Activated T-cell treated with anti-CD3 and anti-CD28 coated beads, Interleukin-2, amount 50 U/mL, for 24 hours (primary cell): Measurements from ENCODE around the gene CPT1B.
"Not testable (repeated sequence)": the region's sequence is repeated elsewhere in the genome, so short reads cannot be mapped to it uniquely, and the experiment has no call there.

Source experiments
- DNase-seq: peaks from one replicate; pipeline ENCODE4 v3.0.0-alpha.2; 2020
- H3K27ac Mint-ChIP-seq: 2 replicates; pipeline ENCODE4 v1.8.0; 2020; ENCODE audit warnings: mild to moderate bottlenecking, mixed read lengths
- H3K27me3 Mint-ChIP-seq: 2 replicates; pipeline ENCODE4 v1.8.0; 2020; ENCODE audit warnings: mixed read lengths
- H3K36me3 Mint-ChIP-seq: 2 replicates; pipeline ENCODE4 v1.8.0; 2020; ENCODE audit warnings: low read depth, mixed read lengths
- H3K4me1 Mint-ChIP-seq: 2 replicates; pipeline ENCODE4 v1.8.0; 2020; ENCODE audit warnings: low read depth, mixed read lengths
- H3K4me3 Mint-ChIP-seq: 2 replicates; pipeline ENCODE4 v1.8.0; 2020; ENCODE audit warnings: mild to moderate bottlenecking, moderate library complexity, mixed read lengths
- H3K9me3 Mint-ChIP-seq: 2 replicates; pipeline ENCODE4 v1.8.0; 2020; ENCODE audit warnings: mixed read lengths

CPT1B gene

DNA sequence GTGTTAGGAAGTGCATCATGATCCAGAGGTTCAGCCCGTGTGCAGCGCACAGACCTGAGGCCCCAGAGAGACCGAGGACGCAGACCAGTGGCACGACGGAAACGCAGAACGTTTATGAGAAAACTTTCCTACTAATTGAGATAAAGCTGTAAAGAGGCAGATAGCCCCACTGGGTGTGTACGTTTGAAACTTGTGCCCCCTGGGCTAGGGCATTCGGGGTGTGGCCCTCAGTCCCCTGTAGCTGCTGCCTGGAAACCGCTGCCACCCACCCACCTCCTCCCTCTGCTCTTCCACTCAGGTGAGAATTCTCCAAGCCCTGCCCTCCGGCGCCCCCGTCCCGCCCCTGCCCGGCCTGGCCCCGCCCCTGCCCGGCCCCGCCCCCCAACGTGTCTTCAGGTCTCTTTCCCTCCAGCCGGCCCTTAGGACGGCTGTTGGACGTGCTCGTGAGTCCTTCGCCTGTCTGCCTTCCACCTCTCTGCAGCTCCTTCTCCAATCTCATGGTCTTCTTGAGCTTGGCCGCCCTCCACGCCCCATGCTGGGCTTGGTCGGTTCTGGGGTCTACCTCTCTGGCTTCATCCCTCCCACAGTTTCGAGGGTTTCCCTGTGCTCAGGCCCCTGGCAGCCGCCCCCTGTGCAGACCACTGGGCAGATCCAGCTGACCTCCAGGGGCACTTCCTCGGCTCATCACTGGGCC is 34.4 kb upstream of the CPT1B start:
- Mint-ChIP-seq H3K27ac (no peak overlapping the region), H3K9me3 (no peaks in the 10 kb centered on the region), H3K27me3 (peaks cover 29% of the 10 kb centered on the region), H3K4me3 (no peak overlapping the region), H3K36me3 (no peaks in the 10 kb centered on the region), H3K4me1 (peaks cover 5% of the 10 kb centered on the region)
- DNase-seq, result no peak

- H3K9me3 Mint-ChIP-seq, result no peaks in the 10 kb centered on the region
- peaks cover 5% of the 10 kb centered on the region for H3K4me1 Mint-ChIP-seq
- DNase-seq, result no peak
- no peaks in the 10 kb centered on the region for H3K36me3 Mint-ChIP-seq
- H3K4me3 Mint-ChIP-seq, result no peak overlapping the region
- peaks cover 34% of the 10 kb centered on the region for H3K27me3 Mint-ChIP-seq
- no peak overlapping the region for H3K27ac Mint-ChIP-seq
These were observed 33.9 kb upstream of the CPT1B start for GRCh38 chr22:50612168-50612527.

GRCh38 chr22:50611341-50612060 is 33.3 kb upstream of the CPT1B start:
- H3K27ac Mint-ChIP-seq, result no peak overlapping the region
- peaks cover 39% of the 10 kb centered on the region for H3K27me3 Mint-ChIP-seq
- H3K36me3 Mint-ChIP-seq, result no peaks in the 10 kb centered on the region
- no peak overlapping the region for H3K4me3 Mint-ChIP-seq
- H3K9me3 Mint-ChIP-seq, result no peaks in the 10 kb centered on the region
- peaks cover 5% of the 10 kb centered on the region for H3K4me1 Mint-ChIP-seq
- DNase-seq, result no peak

DNA sequence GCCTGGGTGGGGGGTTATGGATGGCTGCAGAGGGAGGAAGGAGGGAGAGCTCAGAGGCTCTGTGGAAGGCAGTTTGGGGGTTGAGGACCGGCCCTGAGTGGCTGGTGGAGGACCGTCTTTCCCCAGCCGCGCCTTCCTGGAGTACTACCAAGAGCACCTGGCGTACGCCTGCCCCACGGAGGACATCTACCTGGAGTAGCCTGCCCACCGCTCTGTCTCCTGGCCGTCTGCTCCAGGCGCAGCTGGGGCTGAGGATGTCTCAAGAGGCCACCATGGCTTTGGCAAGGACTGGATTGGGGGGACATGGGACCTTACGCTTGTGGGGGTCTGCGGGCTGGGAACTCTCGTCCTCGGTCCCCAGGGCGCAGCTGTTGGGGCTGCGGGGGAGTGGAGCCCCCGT is 32.4 kb upstream of the CPT1B start:
- Mint-ChIP-seq H3K27me3 (peaks cover 48% of the 10 kb centered on the region), H3K27ac (no peak overlapping the region), H3K4me1 (peaks cover 5% of the 10 kb centered on the region), H3K4me3 (no peak overlapping the region), H3K9me3 (no peaks in the 10 kb centered on the region), H3K36me3 (no peaks in the 10 kb centered on the region)
- no peak for DNase-seq

- Mint-ChIP-seq H3K36me3 (no peaks in the 10 kb centered on the region), H3K9me3 (no peaks in the 10 kb centered on the region), H3K4me1 (peaks cover 5% of the 10 kb centered on the region), H3K27me3 (peaks cover 54% of the 10 kb centered on the region), H3K4me3 (no peak overlapping the region), H3K27ac (no peak overlapping the region)
- DNase-seq, result no peak
These were observed 31.8 kb upstream of the CPT1B start for GRCh38 chr22:50610041-50610451.

- H3K36me3 Mint-ChIP-seq, result no peaks in the 10 kb centered on the region
These were observed 31.4 kb upstream of the CPT1B start for GRCh38 chr22:50609599-50609998.

DNA sequence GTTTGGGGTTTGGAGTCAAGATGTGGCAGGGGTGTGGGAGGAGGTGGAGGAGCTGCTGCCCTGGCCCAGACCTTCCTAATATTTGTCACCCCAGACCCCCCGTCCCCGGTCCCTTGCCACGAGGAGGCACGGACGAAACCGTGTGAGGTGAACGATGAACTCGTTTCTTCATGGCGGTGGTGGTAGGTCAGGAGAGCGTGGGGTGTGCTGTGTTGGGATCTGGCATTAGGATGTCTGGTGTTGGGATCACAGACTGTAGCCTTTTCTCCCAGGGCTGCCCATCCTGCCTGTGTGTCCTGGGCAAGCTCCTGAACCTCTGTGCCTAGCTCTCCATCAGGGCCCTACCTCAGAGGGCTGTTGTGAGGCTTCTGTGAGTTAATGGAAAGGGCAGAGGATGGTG is 30.8 kb upstream of the CPT1B start:
- no peaks in the 10 kb centered on the region for H3K36me3 Mint-ChIP-seq
- H3K9me3 Mint-ChIP-seq, result no peaks in the 10 kb centered on the region
- H3K4me3 Mint-ChIP-seq, result no peak overlapping the region
- H3K27me3 Mint-ChIP-seq, result peaks cover 55% of the 10 kb centered on the region
- peaks cover 5% of the 10 kb centered on the region for H3K4me1 Mint-ChIP-seq
- no peak for DNase-seq
- no peak overlapping the region for H3K27ac Mint-ChIP-seq

More at GRCh38 chr22:50609599-50609998, 31.4 kb upstream of the CPT1B start:
- no peak for DNase-seq
- Mint-ChIP-seq H3K4me3 (no peak overlapping the region), H3K4me1 (peaks cover 5% of the 10 kb centered on the region), H3K27ac (no peak overlapping the region), H3K9me3 (no peaks in the 10 kb centered on the region), H3K27me3 (peaks cover 55% of the 10 kb centered on the region)

DNA sequence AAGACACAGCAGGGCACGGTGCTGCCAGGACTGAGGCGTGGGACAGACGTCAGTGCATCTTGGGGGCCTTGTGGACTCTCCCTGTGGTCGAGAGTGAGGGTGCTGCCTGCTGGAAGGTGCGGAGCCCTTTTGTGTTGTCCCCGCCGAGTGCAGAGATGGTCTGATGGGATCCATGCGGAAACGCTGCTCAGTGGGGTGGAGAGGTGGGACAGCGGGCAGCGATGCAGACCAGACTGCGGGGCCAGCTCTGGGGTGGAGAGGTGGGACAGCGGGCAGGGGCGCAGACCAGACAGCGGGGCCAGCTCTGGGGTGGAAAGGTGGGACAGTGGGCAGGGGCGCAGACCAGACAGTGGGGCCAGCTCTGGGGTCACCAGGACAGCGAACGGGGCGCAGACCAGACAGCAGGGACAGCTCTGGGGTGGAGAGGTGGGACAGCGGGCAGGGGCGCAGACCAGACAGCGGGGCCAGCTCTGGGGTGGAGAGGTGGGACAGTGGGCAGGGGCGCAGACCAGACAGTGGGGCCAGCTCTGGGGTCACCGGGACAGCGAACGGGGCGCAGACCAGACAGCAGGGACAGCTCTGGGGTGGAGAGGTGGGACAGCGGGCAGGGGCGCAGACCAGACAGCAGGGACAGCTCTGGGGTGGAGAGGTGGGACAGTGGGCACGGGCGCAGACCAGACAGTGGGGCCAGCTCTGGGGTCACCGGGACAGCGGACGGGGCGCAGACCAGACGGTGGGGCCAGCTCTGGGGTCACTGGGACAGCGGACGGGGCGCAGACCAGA is 30.0 kb upstream of the CPT1B start:
- not testable (repeated sequence) for DNase-seq, H3K4me1 Mint-ChIP-seq, H3K4me3 Mint-ChIP-seq, H3K36me3 Mint-ChIP-seq, H3K27ac Mint-ChIP-seq, H3K9me3 Mint-ChIP-seq
- H3K27me3 Mint-ChIP-seq, result peaks cover 56% of the 10 kb centered on the region

- DNase-seq, result no peak
- H3K27me3 Mint-ChIP-seq, result peaks cover 58% of the 10 kb centered on the region
- H3K36me3 Mint-ChIP-seq, result no peaks in the 10 kb centered on the region
- no peaks in the 10 kb centered on the region for H3K4me1 Mint-ChIP-seq
- no peaks in the 10 kb centered on the region for H3K9me3 Mint-ChIP-seq
- H3K4me3 Mint-ChIP-seq, result no peak overlapping the region
- no peak overlapping the region for H3K27ac Mint-ChIP-seq
These were observed 29.4 kb upstream of the CPT1B start for GRCh38 chr22:50607659-50608020.

DNA sequence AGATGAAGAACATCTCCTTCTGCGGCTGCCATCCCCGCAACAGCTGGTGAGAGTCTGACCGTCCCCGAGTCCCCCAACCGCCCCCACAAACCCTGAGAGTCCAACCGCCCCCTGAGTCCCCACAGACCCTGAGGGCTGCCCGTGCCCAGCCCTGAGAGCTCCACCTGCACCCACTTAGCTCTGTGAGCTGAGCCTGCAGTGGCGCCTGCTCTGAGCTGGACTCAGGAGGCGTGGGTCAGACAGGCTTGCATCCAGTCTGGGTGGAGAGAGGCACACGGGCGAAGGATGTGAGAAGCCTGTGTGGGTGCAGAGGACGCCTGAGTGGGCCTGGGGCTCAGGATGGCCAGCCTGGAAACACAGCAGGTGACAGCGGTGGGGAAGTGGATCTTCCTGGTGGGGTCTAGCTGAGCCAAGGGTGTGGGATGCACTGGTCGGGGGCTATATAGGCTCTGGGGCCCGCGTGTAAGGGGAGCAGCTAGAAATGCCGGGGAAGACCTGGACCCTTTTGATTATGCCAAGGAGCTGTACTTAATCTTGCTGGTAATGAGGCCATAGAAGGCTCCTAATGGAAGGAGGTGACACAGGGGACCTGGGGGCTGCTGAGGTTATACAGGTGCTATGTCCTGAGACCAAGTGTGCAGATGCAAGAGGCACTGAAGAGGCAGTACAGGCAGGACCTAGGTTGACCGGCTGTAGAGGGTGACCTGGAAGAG is 28.9 kb upstream of the CPT1B start:
- no peak for DNase-seq
- Mint-ChIP-seq H3K27ac (no peak overlapping the region), H3K27me3 (peaks cover 59% of the 10 kb centered on the region), H3K4me3 (no peak overlapping the region), H3K9me3 (no peaks in the 10 kb centered on the region), H3K4me1 (no peaks in the 10 kb centered on the region), H3K36me3 (no peaks in the 10 kb centered on the region)

DNA sequence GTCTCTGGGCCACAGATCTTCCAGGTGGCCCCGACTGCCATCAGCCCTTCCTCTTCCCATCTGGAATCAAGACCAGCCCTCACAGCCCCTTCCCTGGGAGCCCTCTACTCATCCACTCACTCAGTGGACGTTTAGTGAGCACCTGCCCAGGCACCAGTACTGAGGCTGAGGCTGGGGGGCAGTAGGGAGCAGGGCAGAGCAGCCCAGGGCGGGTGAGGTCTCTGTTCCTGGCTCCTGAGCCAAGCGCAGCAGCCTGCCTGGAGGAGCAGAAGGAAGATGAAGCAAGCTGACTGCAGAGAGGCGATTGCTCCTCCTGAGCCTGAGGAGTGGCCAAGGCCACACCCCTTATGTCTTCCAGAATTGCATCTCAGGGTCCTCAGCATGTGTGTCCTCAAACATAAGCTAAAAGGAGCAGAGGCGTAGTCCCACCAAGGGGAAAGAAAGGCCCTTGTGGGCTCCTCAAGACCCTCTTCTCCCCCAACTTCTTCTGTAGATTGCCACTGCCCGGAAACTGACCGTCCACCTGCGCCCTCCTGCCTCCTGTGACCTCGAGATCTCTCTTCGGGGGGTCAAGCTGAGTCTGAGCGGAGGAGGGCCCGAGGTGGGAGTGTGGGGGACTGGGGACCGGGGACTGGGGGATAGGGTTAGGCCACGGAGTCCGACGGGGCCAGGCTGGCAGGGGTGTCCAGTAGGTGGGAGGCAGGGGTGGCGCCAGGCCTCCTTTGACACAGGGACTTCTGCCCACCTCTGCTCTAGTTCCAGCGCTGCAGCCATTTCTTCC is 28.1 kb upstream of the CPT1B start:
- H3K36me3 Mint-ChIP-seq, result no peaks in the 10 kb centered on the region
- DNase-seq, result no peak

DNA sequence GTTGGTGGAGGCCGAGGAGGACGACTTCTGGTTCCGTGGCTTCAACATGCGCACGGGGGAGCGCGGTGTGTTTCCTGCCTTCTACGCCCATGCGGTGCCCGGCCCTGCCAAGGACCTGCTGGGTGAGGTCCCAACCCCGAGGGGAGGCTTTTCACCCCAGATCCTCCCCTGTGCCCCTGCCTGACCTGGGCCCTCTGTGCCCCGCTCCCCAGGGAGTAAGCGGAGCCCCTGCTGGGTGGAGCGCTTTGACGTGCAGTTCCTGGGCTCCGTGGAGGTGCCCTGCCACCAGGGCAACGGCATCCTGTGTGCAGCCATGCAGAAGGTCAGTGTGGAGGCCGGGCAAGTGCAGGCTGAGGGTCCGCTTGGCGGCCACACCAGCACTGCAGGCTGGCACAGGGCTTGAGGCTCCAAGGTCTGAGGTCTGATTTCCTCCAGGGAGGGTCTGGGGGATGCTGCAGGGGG is 27.4 kb upstream of the CPT1B start:
- Mint-ChIP-seq H3K4me1 (peaks cover 4% of the 10 kb centered on the region), H3K27ac (no peak overlapping the region), H3K9me3 (no peaks in the 10 kb centered on the region), H3K27me3 (peaks cover 65% of the 10 kb centered on the region), H3K36me3 (no peaks in the 10 kb centered on the region), H3K4me3 (no peak overlapping the region)
- DNase-seq, result no peak

More for the DNA sequence above, 28.1 kb upstream of the CPT1B start:
- no peak overlapping the region for H3K4me3 Mint-ChIP-seq
- peaks cover 4% of the 10 kb centered on the region for H3K4me1 Mint-ChIP-seq
- H3K27me3 Mint-ChIP-seq, result peaks cover 66% of the 10 kb centered on the region
- no peak overlapping the region for H3K27ac Mint-ChIP-seq
- no peaks in the 10 kb centered on the region for H3K9me3 Mint-ChIP-seq

GRCh38 chr22:50605002-50605612 is 26.9 kb upstream of the CPT1B start:
- Mint-ChIP-seq H3K27ac (no peak overlapping the region), H3K27me3 (peaks cover 60% of the 10 kb centered on the region), H3K9me3 (no peaks in the 10 kb centered on the region), H3K36me3 (no peaks in the 10 kb centered on the region), H3K4me1 (peaks cover 4% of the 10 kb centered on the region), H3K4me3 (no peak overlapping the region)
- no peak for DNase-seq
